Epidermal melanocyte (primary cell): ENCODE measurements around the gene ATP11A.

Experiments used
- DNase-seq: peaks from one replicate; pipeline ENCODE4 v3.0.0; 2011; ENCODE audit warnings: low spot score; ENCODE audit not compliant: insufficient read length

ATP11A gene

GRCh38 chr13:112741185-112741755, 51.4 kb downstream of the ATP11A start:
- no peak for DNase-seq

DNA sequence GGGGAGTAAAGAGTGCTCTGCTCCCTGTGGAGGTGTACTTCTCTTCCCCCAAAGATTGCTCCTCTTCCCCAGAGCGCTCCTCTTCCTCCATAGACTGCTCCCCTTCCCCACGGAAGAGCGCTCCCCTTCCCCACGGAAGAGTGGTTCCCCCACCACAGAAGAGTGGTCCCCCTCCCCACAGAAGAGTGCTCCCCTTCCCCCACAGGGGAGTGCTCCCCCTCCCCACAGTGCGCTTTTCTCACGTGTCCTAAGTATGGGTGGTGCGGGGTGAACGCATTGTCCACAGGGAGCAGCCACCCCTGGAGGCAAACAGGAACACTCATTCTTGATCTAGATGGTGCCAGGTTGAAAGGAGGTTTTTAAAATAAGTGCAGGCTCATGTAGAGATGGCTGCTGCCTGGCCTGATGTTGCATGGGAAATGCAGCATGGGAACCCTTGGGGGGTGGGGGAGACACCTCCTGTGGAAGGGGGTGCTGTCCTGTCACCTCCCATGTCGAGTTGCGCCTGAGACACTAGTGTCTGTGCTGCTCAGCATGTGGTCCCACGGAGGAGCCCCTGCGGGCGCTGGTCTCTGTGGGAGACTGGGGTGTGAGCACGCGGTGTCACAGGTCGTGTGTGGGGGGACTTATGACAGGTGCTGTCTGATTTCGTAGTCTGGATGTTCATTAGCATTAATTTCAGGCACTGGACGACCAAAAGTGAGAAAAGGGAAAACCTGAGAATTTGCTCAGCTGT, 52.2 kb downstream of the ATP11A start:
- no peak for DNase-seq

DNA sequence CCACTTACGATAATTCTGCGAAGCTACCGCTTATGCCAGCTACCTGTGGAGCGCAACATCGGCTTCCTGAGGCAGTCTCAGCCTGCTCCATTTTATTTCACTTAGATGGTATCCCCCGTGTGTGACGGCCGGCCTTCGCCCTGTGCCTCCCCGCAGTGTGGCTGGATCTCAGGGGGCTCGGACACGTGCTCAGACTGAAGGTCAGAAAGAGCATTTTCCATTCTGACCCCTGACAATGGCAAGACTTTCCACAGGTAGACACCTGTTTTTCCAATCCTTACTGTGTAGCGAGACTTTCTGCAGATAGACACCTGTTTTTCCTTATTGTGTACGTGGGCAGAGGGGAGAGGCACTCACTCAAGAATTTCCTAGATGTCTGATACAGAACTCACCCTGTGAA, 52.7 kb downstream of the ATP11A start:
- no peak for DNase-seq

DNA sequence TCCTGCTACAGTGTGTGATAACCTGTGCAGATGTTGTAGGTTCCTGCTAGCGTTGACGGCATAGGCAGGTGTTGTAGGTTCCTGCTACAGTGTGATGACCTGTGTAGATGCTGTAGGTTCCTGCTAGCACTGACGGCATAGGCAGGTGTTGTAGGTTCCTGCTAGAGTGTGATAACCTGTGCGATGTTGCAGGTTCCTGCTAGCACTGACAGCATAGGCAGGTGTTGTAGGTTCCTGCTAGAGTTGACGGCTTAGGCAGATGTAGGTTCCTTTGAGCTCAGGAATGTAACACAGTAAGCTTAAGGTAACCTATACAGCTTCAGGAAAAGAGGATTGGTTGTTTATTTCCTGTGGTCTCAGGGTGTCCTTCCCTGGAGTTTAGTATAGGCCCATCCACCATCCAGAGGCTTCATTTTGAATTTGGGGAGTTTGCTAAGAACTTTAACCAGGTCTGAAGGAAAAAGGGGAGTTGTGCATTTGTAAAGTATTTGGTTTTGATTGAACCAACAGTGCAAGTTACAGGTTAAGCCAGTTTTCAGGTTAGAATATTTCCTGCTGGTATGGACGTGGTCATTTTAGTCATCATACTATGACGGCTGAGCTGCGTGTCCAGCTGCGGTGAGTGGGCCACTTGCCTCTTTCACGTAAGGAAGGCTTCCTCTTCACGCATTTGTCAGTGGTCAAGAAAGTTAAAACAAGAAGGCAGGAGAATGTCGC, 53.8 kb downstream of the ATP11A start:
- DNase-seq = no peak

DNA sequence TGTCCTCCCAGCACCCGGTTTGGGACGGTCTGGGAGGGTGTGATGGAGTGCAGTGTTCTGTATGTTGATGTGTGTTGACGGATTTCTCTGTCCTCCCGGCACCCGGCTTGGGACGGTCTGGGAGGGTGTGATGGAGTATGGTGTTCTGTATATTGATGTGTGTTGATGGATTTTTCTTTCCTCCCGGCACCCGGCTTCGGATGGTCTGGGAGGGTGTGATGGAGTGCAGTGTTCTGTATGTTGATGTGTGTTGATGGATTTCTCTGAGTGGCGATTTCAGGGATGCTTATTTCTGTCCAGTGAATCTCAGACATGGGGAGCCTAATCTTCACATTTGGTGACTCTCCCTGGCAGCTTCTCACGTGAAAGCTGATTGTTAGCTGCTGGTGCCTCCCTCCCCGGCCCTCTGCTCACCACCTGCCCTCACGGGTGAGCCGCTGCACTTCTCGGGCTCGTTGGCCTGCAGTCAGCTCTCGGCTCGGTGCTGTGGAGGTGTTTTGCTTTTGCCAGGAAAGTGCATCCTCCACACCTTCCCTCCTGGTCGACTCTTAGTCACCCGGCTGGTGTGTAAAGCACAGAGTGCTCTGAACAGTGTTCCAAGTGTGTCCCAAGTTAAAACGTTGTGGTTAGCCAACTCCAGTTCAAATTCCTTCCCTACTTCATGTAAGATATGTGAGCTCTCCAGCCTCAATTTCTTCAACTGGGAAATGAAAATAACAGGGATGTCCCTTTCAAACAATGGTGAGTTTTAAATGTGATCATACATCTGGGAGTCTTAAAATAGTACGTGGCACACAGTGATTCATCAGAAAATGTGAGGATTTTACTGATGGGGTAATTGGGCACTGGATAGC, 54.6 kb downstream of the ATP11A start:
- no peak for DNase-seq

DNA sequence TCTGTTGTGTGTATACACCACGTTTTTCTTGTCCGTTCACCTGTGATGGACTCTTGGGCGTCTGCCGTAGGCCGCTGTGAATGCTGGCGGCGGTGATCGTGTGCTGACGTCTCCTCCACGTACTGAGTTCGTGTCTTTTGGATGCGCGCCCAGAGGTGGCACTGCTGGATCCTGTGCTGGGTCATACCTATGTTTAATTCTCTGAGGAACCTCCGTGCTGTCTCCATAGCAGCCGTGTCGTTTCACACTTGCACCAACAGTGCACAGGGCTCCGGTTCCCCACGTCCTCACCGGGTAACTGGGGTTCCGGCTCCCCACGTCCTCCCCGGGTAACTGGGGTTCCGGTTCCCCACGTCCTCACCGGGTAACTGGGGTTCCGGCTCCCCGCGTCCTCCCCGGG, 56.2 kb downstream of the ATP11A start:
- no peak for DNase-seq

GRCh38 chr13:112747256-112747655, 57.4 kb downstream of the ATP11A start:
- no peak for DNase-seq

- DNase-seq = no peak
These were observed 59.3 kb downstream of the ATP11A start for GRCh38 chr13:112748947-112749735.

- no peak for DNase-seq
These were observed 60.7 kb downstream of the ATP11A start for GRCh38 chr13:112750570-112750969.

DNA sequence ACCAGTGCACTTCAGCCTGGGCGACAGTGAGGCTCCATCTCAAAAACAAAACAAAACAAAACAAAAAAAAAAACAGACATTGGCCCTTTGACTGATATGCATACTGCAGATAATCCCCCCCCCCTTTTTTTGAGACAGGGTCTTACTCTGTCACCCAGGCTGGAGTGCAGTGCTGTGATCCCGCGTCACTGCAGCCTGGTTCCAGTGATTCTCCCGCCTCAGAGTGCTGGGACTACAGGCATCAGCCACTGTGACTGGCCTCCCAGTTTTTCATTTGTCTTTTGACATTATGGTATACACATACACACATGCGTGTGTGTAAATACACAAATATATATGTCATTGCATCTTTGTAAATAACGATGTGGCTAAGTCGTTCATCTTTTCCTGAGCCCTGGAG, 61.8 kb downstream of the ATP11A start:
- DNase-seq = no peak

DNA sequence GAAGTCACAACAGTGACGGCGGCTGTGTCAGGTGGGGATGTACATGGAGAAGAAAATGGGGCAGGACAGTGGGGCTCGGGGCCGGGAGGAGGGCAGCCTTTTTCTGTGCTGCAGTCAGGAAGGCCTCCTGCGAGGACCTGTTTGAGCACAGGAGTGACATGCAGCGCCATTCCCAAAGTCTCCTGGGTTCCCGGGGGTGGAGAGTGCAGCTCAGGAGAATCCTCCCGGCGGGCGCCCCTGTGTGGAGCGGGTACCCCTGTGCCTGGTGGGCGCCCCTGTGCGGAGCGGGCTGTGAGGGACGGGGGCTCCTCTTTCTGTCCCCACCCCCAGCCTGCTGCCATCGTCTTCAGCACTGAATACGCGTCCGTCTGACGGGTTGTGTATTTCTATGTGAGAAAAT, 62.4 kb downstream of the ATP11A start:
- DNase-seq = no peak

DNA sequence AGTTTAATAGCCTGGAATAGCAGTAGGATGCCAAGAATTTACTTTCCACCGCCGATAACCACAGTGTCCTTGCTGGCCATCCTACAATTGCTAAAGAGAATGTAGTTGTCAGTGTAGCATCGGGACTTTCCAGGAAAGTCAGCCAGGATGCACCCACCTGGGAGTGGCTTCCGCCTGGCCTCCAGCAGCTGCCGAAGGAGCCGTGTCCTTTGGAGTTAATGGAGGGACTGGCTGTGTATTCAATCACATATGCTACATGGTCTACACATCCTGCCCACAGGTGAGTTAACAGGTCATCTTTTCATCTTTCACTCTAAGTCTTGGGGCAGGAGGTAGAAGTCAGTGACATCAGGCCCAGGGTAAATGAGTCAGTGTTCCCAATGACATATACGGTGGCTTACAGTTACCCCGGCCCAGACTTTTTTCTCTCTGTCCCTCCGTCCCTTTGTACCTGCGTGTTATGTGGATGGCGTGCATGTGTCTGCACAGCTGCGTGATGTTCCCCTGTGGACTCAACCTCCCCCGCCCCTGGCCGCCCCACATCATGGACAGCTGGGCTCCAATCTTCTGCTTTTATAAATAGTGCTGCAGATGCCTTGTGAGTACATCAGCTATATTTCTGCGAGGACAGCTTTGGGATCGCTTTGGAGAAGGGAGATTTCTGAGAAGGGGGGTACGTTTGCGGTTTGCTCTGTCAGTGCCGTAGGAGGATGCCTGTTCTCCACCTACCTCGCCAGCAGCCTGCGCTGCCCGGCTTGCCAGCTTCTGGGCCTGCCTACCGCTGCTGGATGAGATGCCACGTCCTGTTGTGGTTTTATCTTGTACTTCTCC, 63.1 kb downstream of the ATP11A start:
- DNase-seq = no peak

- no peak for DNase-seq
These were observed 64.0 kb downstream of the ATP11A start for GRCh38 chr13:112753833-112754232.

- DNase-seq = no peak
These were observed 64.6 kb downstream of the ATP11A start for GRCh38 chr13:112754281-112755025.

DNA sequence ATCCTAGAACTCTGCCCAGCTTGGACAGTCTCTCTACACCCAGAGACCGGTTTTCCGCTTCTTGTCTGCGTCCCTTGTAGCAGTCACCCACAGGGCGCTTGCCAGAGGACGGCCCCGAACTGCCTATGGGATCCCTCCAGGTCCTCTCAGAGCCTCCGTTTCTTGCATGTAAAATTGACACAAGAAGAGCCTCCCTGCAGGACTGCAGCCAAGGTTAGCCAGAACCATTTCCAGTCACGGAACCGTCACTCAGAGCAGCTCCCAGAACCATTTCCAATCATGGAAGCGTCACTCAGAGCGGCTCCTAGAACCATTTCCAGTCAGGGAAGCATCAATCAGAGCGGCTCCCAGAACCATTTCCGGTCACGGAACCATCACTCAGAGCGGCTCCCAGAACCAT, 65.5 kb downstream of the ATP11A start:
- DNase-seq = no peak

DNA sequence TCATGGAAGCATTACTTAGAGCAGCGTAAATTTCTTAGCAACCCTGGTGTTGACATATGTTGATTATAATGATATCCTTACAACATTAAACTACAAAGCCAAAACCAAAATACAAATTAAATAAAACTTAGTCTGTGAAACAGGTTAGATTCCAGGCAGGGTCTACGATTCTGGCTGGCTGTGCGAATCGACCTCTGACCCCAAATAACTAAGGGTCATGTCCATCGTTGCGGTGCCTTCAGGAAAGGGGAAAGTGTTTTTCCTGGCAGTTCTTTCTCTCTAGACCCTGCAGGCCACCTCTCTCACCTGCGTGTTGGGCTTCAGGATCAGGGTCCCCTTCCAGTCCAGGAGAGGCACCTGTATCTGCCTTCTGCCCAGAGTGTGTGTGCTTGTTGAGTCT, 66.2 kb downstream of the ATP11A start:
- no peak for DNase-seq

- DNase-seq = no peak
These were observed 66.7 kb downstream of the ATP11A start for GRCh38 chr13:112756511-112756966.

DNA sequence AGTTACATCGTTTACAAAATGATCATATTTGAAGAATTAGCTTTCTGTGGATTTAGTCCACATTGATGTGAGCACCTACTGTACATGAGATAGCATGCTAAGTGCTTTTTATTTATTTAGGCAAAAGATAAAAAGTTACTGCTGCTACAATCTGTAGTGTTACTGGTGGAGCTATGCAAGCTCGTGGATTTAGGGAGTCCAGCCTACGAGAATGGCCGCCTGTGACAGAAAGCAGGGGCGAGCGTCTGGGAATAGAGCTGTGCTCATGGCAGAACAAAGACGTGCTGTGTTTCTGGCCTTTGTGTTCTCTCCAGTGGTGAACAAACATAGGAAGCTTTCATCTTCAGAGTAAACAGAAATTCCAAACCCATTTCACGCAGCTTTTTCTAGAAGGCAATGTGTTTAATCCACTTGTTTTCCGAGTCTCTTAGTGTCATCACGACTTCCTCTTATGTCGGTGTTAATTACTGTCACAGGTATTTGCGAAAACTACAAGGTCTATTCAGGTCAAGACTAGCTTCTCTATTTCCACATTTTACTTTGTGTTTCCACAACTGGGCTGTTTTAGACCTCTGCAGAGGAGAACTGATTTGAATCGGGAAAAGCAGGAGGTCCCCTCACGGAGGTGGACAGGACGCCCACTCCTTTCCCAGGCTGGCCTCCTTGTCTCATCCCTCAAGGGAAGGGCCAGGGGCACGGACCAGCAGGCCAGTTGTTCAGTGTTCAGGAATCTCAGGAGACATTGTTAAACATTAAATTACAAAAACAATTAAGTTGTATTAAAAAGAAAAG, 67.3 kb downstream of the ATP11A start:
- DNase-seq = peak; percentile 84

- no peak for DNase-seq
These were observed 67.9 kb downstream of the ATP11A start for GRCh38 chr13:112757759-112758086.
